Body of pancreas (tissue), 4 donors: ENCODE measurements around the gene ARMC10. TPM values are rescaled to one million over a fixed set of nuclear protein-coding genes. Genes with fewer than 3 reads are reported as not detected.

Source experiments
- ATAC-seq: fragments of 150-250 bp; one replicate; pipeline ENCODE4 v1.9.1; 2016
- DNase-seq, 4 donors: peaks; one replicate each; pipeline ENCODE4 v3.0.0-alpha.2; 2019
- H3K27ac ChIP-seq, 4 donors: fragments of 200-600 bp; sonication (generic); 1 replicate in 3 of 4; 2 replicates in 1 of 4; pipeline versions ENCODE4 v1.5.1 to v1.6.1; 2016 to 2019; ENCODE audit warnings: mild to moderate bottlenecking in 1 of 4, mixed read lengths in 1 of 4, moderate library complexity in 1 of 4
- H3K27me3 ChIP-seq, 2 donors: fragments of 200-600 bp; sonication (generic); one replicate each; pipeline ENCODE4 v1.6.0; 2016; ENCODE audit warnings: mild to moderate bottlenecking in 1 of 2
- H3K36me3 ChIP-seq, 2 donors: fragments of 200-600 bp; sonication (generic); replicated peaks in 1 of 2; 2 replicates each; pipeline ENCODE4 v1.5.1; 2016; ENCODE audit warnings: low read depth in 2 of 2; ENCODE audit not compliant: insufficient read depth in 1 of 2
- H3K4me1 ChIP-seq: fragments of 200-600 bp; sonication (generic); one replicate; pipeline ENCODE4 v1.6.0; 2016
- H3K4me3 ChIP-seq, 2 donors: fragments of 200-600 bp; sonication (generic); 1 replicate in 1 of 2; 2 replicates in 1 of 2; pipeline ENCODE4 v1.5.1; 2016 to 2019
- H3K9me3 ChIP-seq, 3 donors: fragments of 200-600 bp; sonication (generic); 1 replicate in 2 of 3; 2 replicates in 1 of 3; pipeline ENCODE4 v1.5.1; 2016
- POLR2A ChIP-seq, 3 donors: fragments of 450-650 bp; IDR thresholded peaks; one replicate each; pipeline ENCODE4 v1.6.1; 2016; ENCODE audit warnings: antibody characterized with exemption in 3 of 3, mild to moderate bottlenecking in 2 of 3
- WGBS, 2 donors: methylation state at CpG; one replicate each; pipeline ENCODE4 v1.1.5; 2017; 5-methylcytosine and 5-hydroxymethylcytosine counted together
- intact Hi-C: fragments of 100-400 bp; cut with DNase I; formaldehyde crosslinking; loops from one replicate; pipeline ENCODE4 v1.15.1; 2023
- total RNA-seq, 2 donors: library from RNA; depleted of rRNA; stranded (reverse); fragments of >200 nt; gene quantifications; one replicate each; pipeline ENCODE4 v1.1.0, GENCODE V29; 2016
- TF ChIP-seq, protein P1 (sequence below), 7 experiments: fragments of 450-650 bp in 4 of 7; fragments of 200-600 bp in 3 of 7; sonication (generic) in 3 of 7; IDR thresholded peaks; one replicate each; pipeline ENCODE4 v1.5.1; 2016 to 2019; ENCODE audit warnings: antibody characterized with exemption in 7 of 7

The ARMC10 gene
- total RNA-seq, 2 donors from 2014 or later = 20.4 to 31.1 TPM

DNA sequence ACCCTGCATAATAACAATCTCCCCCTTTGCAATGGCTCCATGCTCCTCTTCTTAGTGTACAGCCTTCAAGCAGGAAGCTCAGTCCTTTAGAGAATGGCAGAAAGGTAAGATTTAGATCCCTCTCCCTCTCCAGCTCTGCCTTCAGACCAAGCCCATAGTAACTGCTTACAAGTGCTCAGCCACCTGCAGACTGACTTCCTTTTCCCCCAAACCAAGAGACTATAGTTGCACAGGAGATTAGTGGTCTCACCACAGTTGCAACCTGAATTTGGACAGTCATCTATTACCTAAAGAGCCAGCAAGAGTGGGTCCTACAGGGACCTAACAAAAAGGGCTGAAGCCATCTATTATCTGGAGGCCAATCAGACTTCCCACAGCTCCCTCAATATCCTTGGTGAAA is 16.8 kb upstream of the ARMC10 start:
- H3K36me3 ChIP-seq = no peaks in the 10 kb centered on the region
- ATAC-seq (no peak), DNase-seq (no peak)
- H3K9me3 ChIP-seq = no peaks in the 10 kb centered on the region
- H3K27ac ChIP-seq = peak overlapping the region in 2 of 4 donors; percentile 11 to 29
- no peaks in the 10 kb centered on the region for H3K27me3 ChIP-seq
- no peak for TF ChIP-seq POLR2A (IDR thresholded peaks at IDR 0.05)
- intact Hi-C loops = no loop called here
- peaks cover 4% of the 10 kb centered on the region for H3K4me1 ChIP-seq
- no peak overlapping the region for H3K4me3 ChIP-seq

DNA sequence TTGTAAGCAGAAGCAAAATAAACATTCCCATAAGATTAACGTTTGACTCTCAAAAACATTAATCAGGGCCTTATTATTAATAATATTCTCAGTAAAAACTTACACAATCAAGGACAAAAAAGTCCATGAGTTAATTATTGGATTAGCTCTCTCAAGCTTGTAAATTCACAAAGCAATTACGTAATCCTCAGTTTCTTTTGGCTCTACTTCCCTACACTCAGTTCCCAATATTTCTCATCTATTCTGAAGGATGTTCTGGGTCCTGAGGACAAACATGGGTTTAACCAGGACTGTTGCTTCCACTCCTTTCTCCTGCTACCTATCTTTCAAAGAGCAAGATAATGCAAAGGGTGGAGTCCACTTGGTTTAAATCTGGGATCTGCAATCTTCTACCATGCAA is 15.5 kb upstream of the ARMC10 start:
- TF ChIP-seq, protein P1, sequence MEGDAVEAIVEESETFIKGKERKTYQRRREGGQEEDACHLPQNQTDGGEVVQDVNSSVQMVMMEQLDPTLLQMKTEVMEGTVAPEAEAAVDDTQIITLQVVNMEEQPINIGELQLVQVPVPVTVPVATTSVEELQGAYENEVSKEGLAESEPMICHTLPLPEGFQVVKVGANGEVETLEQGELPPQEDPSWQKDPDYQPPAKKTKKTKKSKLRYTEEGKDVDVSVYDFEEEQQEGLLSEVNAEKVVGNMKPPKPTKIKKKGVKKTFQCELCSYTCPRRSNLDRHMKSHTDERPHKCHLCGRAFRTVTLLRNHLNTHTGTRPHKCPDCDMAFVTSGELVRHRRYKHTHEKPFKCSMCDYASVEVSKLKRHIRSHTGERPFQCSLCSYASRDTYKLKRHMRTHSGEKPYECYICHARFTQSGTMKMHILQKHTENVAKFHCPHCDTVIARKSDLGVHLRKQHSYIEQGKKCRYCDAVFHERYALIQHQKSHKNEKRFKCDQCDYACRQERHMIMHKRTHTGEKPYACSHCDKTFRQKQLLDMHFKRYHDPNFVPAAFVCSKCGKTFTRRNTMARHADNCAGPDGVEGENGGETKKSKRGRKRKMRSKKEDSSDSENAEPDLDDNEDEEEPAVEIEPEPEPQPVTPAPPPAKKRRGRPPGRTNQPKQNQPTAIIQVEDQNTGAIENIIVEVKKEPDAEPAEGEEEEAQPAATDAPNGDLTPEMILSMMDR (IDR thresholded peaks at IDR 0.05) = no peak
- TF ChIP-seq POLR2A (IDR thresholded peaks at IDR 0.05) = no peak
- no peak for DNase-seq
- Histone ChIP-seq H3K27ac (peak overlapping the region in 3 of 4 donors; percentile 7 to 34 (median 29)), H3K4me3 (no peak overlapping the region), H3K9me3 (no peaks in the 10 kb centered on the region), H3K27me3 (no peaks in the 10 kb centered on the region), H3K4me1 (peaks cover 4% of the 10 kb centered on the region), H3K36me3 (no peaks in the 10 kb centered on the region)
- 25 to 27% methylated on average over 2 of the region's 2 CpGs for WGBS, 2 donors
- intact Hi-C loops = no loop called here
- ATAC-seq = peak; percentile 28

DNA sequence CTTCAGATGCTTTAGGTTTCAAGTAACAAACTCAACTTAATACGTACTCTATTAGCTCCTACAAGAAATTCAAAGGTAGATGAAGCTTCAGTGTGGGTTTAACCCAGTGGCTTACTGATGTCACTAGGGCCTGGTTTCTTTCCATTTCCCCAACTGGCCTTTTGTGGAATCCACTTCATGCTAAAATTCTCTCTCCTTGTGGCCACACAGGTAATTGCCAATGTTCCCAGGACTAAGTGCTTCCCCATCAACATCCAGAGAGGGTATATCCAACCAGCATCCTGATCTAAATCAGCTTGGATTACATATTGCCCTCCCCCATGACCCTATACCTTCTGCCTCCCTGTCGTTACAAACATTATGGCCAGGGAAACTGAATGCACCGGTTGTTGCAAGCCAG is 11.0 kb upstream of the ARMC10 start:
- Histone ChIP-seq H3K36me3 (no peaks in the 10 kb centered on the region), H3K27ac (no peak overlapping the region), H3K27me3 (no peaks in the 10 kb centered on the region), H3K4me3 (no peak overlapping the region), H3K4me1 (peaks cover 18% of the 10 kb centered on the region), H3K9me3 (no peaks in the 10 kb centered on the region)
- no peak for DNase-seq
- intact Hi-C loops = no loop called here
- TF ChIP-seq POLR2A (IDR thresholded peaks at IDR 0.05) = no peak
- TF ChIP-seq, protein P1 (IDR thresholded peaks at IDR 0.05) = no peak
- 87 to 90% methylated on average over 3 of the region's 3 CpGs for WGBS, 2 donors
- no peak for ATAC-seq

DNA sequence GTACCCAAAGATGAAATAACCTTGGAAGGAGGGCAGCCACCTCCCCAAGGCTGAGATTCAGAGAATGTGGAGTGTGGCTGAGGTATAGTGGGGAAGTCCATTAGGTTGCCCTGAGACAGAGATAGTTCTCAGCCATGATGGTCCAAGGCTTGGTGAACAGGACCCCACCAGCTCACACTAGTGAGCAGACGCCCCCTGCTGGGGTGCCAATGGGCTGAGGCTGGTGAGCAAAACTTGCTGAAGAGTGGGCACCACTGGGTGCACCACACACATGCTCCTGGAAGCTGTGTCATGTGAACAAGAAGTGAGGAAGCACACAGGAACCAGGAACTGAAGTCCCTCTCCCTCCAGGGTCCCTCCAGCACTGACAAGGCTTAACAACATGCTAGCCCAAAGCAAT is 9.3 kb upstream of the ARMC10 start:
- DNase-seq (peak in 3 of 4 donors; percentile 19 to 48 (median 20)), ATAC-seq (no peak)

DNA sequence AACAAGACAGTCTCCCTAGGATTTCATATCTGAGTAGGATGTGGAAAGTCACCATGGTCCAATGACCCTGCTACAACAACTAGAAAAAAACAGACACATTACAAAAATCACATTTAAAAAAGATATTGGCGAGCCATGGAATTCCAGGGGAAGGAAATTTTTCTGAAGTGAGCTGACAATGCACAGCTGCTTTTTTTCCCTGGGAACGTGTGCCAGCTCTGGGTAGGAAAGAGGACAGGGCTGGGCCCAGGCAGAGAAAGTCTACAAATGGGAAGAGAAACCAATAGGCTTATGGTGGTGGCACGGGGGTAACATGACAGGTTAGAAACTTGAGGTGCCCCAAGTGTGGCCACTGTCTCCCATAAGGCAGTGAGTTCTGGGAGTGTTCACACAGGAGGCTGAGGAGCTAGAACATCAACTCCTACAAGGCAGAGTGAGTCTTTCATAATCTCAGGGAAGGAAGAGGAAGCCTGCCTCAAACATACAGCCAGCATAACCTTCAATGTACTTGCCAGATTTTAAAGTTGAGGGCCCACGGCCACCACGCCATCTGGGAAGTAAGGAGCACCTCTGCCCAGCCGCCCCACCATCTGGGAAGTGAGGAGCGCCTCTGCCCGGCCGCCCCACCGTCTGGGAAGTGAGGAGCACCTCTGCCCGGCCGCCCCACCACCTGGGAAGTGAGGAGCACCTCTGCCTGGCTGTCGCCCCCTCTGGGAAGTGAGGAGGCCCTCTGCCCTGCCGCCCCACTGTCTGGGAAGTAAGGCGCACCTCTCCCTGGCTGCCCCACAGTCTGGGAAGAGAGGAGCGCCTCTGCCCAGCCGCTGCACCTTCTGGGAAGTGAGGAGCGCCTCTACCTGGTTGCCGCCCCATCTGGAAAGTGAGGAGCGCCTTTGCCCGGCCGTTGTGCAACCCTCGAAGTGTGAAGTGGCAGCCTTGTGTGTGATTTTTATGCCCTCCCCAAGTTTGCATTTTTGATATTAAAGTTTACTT is 6.2 kb upstream of the ARMC10 start:
- Histone ChIP-seq H3K27ac (peak overlapping the region; percentile 60 to 88 (median 76)), H3K4me1 (peaks cover 22% of the 10 kb centered on the region), H3K36me3 (no peaks in the 10 kb centered on the region), H3K27me3 (no peaks in the 10 kb centered on the region), H3K9me3 (no peaks in the 10 kb centered on the region), H3K4me3 (no peak overlapping the region)
- ATAC-seq (peak; percentile 89), DNase-seq (peak; percentile 85 to 89 (median 88))
- WGBS, 2 donors = 77 to 81% methylated on average over 13 to 23 of the region's 23 CpGs
- peak in 1 of 3 donors; percentile 32 for TF ChIP-seq POLR2A (IDR thresholded peaks at IDR 0.05)
- TF ChIP-seq, protein P1 (IDR thresholded peaks at IDR 0.05) = no peak
- intact Hi-C loops = no loop called here

More for the DNA sequence above, 9.3 kb upstream of the ARMC10 start:
- Histone ChIP-seq H3K27ac (no peak overlapping the region), H3K9me3 (no peaks in the 10 kb centered on the region), H3K27me3 (no peaks in the 10 kb centered on the region), H3K4me1 (peaks cover 20% of the 10 kb centered on the region), H3K36me3 (no peaks in the 10 kb centered on the region), H3K4me3 (no peak overlapping the region)
- TF ChIP-seq, protein P1 (IDR thresholded peaks at IDR 0.05) = peak in 4 of 7 experiments; percentile 20 to 29 (median 21)
- TF ChIP-seq POLR2A (IDR thresholded peaks at IDR 0.05) = no peak
- 29 to 30% methylated on average over 1 of the region's 1 CpG for WGBS, 2 donors
- intact Hi-C loops = no loop called here
